ENCODE data around the gene RAB11FIP4. TPM values are rescaled to one million over a fixed set of nuclear protein-coding genes. Genes with fewer than 3 reads are reported as not detected.

The RAB11FIP4 gene
- total RNA-seq, 1 experiment from 2014 or later: 10.8 TPM

DNA sequence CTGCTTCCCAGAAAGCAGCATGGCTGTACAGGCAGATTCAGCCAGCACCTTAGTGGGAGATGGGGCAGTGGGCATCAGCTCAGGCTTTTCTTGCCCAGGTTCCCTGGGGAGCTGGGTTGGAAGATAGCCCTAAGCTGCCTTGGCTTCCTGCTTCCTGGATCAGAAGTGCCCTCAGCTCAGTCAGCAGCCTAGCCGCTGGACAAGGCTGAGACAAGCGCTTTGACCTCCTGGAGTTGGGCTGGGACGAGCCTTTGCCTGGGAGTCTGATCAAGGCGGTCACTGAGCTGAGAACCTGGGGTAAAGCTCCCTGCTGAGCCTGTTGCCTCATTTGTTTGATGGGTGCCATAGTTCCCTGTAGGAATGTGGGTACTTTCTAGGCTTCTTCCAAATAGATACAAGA lies 190.0 kb downstream of the RAB11FIP4 start:
- H3K27ac ChIP-seq (ENCODE audit: low read length): peak overlapping the region; percentile 84
- no peak for DNase-seq (ENCODE audit: low read depth, low spot score)
- H3K4me3 ChIP-seq (ENCODE audit: low read depth in 2 of 2, low read length in 2 of 2): no peak overlapping the region
- ATAC-seq: peak; percentile 39
- no peaks in the 10 kb centered on the region for H3K27me3 ChIP-seq (ENCODE audit: control insufficient read depth, insufficient read depth, low read length)
- no TSS peak for BruUV-seq (replicated peaks)
- intact Hi-C loops (cut with micrococcal nuclease; ENCODE audit: unreplicated experiment) (no loop called here), in situ Hi-C loops (cut with HindIII; ENCODE audit: low pct_unique_long_range_greater_than_20kb, low sequenced_read_pairs) (no loop called here)
- no peaks in the 10 kb centered on the region for H3K36me3 ChIP-seq (ENCODE audit: control insufficient read depth, insufficient read depth, low read length)
- H3K4me1 ChIP-seq (ENCODE audit: control insufficient read depth, insufficient read depth, low read length): peaks cover 43% of the 10 kb centered on the region
- TF ChIP-seq POLR2AphosphoS5 (IDR thresholded peaks at IDR 0.05; ENCODE audit: low read depth, low read length): no peak
- no peak for TF ChIP-seq REST (IDR thresholded peaks at IDR 0.05; ENCODE audit: insufficient read depth in 1 of 2, low read depth in 2 of 2, low read length in 1 of 2)
- TF ChIP-seq, protein P1, sequence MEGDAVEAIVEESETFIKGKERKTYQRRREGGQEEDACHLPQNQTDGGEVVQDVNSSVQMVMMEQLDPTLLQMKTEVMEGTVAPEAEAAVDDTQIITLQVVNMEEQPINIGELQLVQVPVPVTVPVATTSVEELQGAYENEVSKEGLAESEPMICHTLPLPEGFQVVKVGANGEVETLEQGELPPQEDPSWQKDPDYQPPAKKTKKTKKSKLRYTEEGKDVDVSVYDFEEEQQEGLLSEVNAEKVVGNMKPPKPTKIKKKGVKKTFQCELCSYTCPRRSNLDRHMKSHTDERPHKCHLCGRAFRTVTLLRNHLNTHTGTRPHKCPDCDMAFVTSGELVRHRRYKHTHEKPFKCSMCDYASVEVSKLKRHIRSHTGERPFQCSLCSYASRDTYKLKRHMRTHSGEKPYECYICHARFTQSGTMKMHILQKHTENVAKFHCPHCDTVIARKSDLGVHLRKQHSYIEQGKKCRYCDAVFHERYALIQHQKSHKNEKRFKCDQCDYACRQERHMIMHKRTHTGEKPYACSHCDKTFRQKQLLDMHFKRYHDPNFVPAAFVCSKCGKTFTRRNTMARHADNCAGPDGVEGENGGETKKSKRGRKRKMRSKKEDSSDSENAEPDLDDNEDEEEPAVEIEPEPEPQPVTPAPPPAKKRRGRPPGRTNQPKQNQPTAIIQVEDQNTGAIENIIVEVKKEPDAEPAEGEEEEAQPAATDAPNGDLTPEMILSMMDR (IDR thresholded peaks at IDR 0.05): no peak
- no peak for TF ChIP-seq TCF7L2 (IDR thresholded peaks at IDR 0.05; ENCODE audit: low read depth, low read length)
- TF ChIP-seq SIN3A (IDR thresholded peaks at IDR 0.05; ENCODE audit: borderline replicate concordance, insufficient read depth, low read depth, low read length): no peak
- CTCF ChIA-PET: interaction anchor here (0.5 to 1.3 kb wide), 2 partner anchors 107 to 260 kb away, joined by 5 to 6 read pairs; no protein-coding TSS in a partner anchor
- POLR2A ChIA-PET: interaction anchor here (0.5 to 1.0 kb wide), 2 partner anchors 17 to 28 kb away, joined by 3 to 7 read pairs; no protein-coding TSS in a partner anchor
- no peaks in the 10 kb centered on the region for H3K9me3 ChIP-seq (ENCODE audit: control insufficient read depth, insufficient read depth, low read depth, low read length)

- TF ChIP-seq REST (IDR thresholded peaks at IDR 0.05; ENCODE audit: insufficient read depth in 1 of 2, low read depth in 2 of 2, low read length in 1 of 2) (no peak), TCF7L2 (IDR thresholded peaks at IDR 0.05; ENCODE audit: low read depth, low read length) (no peak), SIN3A (IDR thresholded peaks at IDR 0.05; ENCODE audit: borderline replicate concordance, insufficient read depth, low read depth, low read length) (no peak)
- TF ChIP-seq, protein P1 (IDR thresholded peaks at IDR 0.05): no peak
- BruUV-seq (replicated peaks): no TSS peak
- H3K27ac ChIP-seq (ENCODE audit: low read length): peak overlapping the region; percentile 84
- POLR2A ChIA-PET: interaction anchor here (0.6 kb wide), 1 partner anchor 7 kb away, joined by 5 read pairs; no protein-coding TSS in a partner anchor
- no peaks in the 10 kb centered on the region for H3K27me3 ChIP-seq (ENCODE audit: control insufficient read depth, insufficient read depth, low read length)
- no peak for DNase-seq (ENCODE audit: low read depth, low spot score)
- no peaks in the 10 kb centered on the region for H3K36me3 ChIP-seq (ENCODE audit: control insufficient read depth, insufficient read depth, low read length)
- ATAC-seq: no peak
- intact Hi-C loops (cut with micrococcal nuclease; ENCODE audit: unreplicated experiment) (no loop called here), in situ Hi-C loops (cut with HindIII; ENCODE audit: low pct_unique_long_range_greater_than_20kb, low sequenced_read_pairs) (no loop called here)
- CTCF ChIA-PET: no interaction called here
- no peak overlapping the region for H3K4me3 ChIP-seq (ENCODE audit: low read depth in 2 of 2, low read length in 2 of 2)
- H3K4me1 ChIP-seq (ENCODE audit: control insufficient read depth, insufficient read depth, low read length): peaks cover 42% of the 10 kb centered on the region
- no peaks in the 10 kb centered on the region for H3K9me3 ChIP-seq (ENCODE audit: control insufficient read depth, insufficient read depth, low read depth, low read length)
Observed at GRCh38 chr17:31582151-31582907, 190.9 kb downstream of the RAB11FIP4 start.
